SW 1271 (cell line): Measurements from ENCODE around the gene SYNGR3.

Experiments used
- DNase-seq, 2 experiments: peaks; one replicate each; lab custom pipeline; 2025; lab: John Stamatoyannopoulos, UW

Gene SYNGR3

GRCh38 chr16:2042171-2042985 is 52.6 kb downstream of the SYNGR3 start:
- DNase-seq = no peak

- DNase-seq = no peak
These were observed 53.4 kb downstream of the SYNGR3 start for GRCh38 chr16:2042986-2043666.
